Common myeloid progenitor, CD34-positive (primary cell): ENCODE measurements around the gene SYT8.

Experiments
- CTCF ChIA-PET: fragments of 350-600 bp; sonication (Branson Sonifier 250); formaldehyde crosslinking; loops from one replicate; lab custom pipeline; 2021; ENCODE audit warnings: antibody characterized with exemption; lab: Charles Lee
- POLR2A ChIA-PET: fragments of 350-600 bp; sonication (Branson Sonifier 250); formaldehyde crosslinking; loops from one replicate; lab custom pipeline; 2021; ENCODE audit warnings: antibody characterized with exemption; lab: Charles Lee
- DNase-seq, 3 donors: peaks; one replicate each; pipeline versions ENCODE4 v3.0.0 to v3.0.0-alpha.2; 2013
- H3K27ac ChIP-seq, 2 experiments: 1 replicate in 1 of 2; 2 replicates in 1 of 2; pipeline ENCODE4 v1.7.0; 2013; ENCODE audit warnings: inconsistent platforms in 2 of 2, low read length in 2 of 2, mild to moderate bottlenecking in 2 of 2, low read depth in 1 of 2, moderate library complexity in 1 of 2; ENCODE audit not compliant: severe bottlenecking in 2 of 2, insufficient read depth in 1 of 2, poor library complexity in 1 of 2
- H3K27me3 ChIP-seq, 5 experiments: replicated peaks in 2 of 5; 1 replicate in 3 of 5; 2 replicates in 2 of 5; pipeline versions ENCODE4 v1.6.1 to v1.7.0; 2013; ENCODE audit warnings: low read length in 4 of 5, mild to moderate bottlenecking in 2 of 5, moderate library complexity in 2 of 5, inconsistent platforms in 1 of 5; ENCODE audit not compliant: insufficient read depth in 5 of 5, control insufficient read depth in 4 of 5
- H3K36me3 ChIP-seq, 4 experiments: 1 replicate in 2 of 4; 2 replicates in 2 of 4; pipeline versions ENCODE4 v1.6.1 to v1.7.0; 2013; ENCODE audit warnings: low read length in 3 of 4, control low read depth in 1 of 4, mild to moderate bottlenecking in 1 of 4; ENCODE audit not compliant: control insufficient read depth in 4 of 4, insufficient read depth in 4 of 4
- H3K4me1 ChIP-seq, 4 experiments: 1 replicate in 3 of 4; 2 replicates in 1 of 4; pipeline versions ENCODE4 v1.6.1 to v1.7.1; 2013; ENCODE audit warnings: low read length in 3 of 4, mild to moderate bottlenecking in 3 of 4, control low read depth in 1 of 4, inconsistent platforms in 1 of 4, moderate library complexity in 1 of 4; ENCODE audit not compliant: control insufficient read depth in 4 of 4, insufficient read depth in 4 of 4; ENCODE audit errors: control extremely low read depth in 1 of 4
- H3K4me3 ChIP-seq, 7 experiments: 1 replicate in 4 of 7; 2 replicates in 3 of 7; pipeline versions ENCODE4 v1.5.1 to v1.7.0; 2013; ENCODE audit warnings: mild to moderate bottlenecking in 7 of 7, low read length in 6 of 7, moderate library complexity in 6 of 7, inconsistent platforms in 2 of 7, low read depth in 2 of 7, control low read depth in 1 of 7; ENCODE audit not compliant: insufficient read depth in 4 of 7, control insufficient read depth in 1 of 7; ENCODE audit errors: extremely low read depth in 1 of 7
- H3K9me3 ChIP-seq, 5 experiments: 1 replicate in 4 of 5; 2 replicates in 1 of 5; pipeline versions ENCODE4 v1.6.1 to v1.7.1; 2013; ENCODE audit warnings: low read length in 4 of 5, mild to moderate bottlenecking in 2 of 5, inconsistent platforms in 1 of 5, low read depth in 1 of 5, moderate library complexity in 1 of 5; ENCODE audit not compliant: control insufficient read depth in 4 of 5, insufficient read depth in 2 of 5; ENCODE audit errors: control extremely low read depth in 1 of 5
- WGBS: methylation state at CpG from one replicate; pipeline ENCODE4 v1.1.5; 2013; ENCODE audit not compliant: insufficient coverage; 5-methylcytosine and 5-hydroxymethylcytosine counted together

SYT8 gene

DNA sequence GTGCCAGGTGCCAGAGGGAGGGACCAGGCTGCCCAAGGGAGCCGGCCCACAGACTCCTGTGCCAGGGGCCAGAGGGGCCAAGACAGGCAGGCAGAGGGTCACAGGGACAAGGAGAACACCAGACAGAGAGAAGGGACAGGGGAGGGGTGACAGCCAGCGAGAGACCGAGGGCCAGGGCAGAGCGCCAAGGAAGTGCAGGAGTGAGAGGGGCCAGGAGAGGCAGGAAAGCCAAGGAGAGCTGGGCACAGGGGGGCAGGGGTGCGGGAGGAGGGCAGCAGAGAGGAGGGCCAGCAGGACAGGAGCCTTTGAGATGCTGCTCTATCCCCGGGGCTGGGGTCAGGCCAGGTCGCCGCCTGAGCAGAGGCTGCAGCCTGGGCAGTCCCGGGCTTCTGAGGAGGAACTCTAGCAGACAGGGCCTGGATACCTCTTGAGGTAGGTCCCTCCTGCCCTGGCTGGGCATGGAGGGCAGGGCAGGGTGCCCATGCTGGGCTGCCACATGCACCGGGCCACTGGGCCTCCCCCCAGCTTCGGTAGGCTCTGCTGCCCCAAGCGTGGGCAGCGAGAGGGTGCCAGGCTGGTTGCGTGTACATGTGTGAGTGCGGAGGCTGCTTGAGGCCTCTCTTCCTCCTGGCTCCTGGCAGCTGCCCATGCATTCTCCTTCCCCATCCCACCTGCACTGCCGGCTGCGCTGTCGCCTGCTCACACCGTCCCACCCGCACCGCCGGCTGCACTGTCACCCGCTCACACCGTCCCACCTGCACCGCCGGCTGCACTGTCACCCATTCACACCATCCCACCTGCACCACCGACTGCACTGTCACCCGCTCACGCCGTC is 30.3 kb downstream of the SYT8 start:
- H3K27ac ChIP-seq = no peak overlapping the region
- POLR2A ChIA-PET = no interaction called here
- 90% methylated on average over 22 of the region's 30 CpGs for WGBS
- H3K36me3 ChIP-seq = peaks cover 0 to 17% (median 6%) of the 10 kb centered on the region in 4 experiments
- H3K27me3 ChIP-seq = no peaks in the 10 kb centered on the region
- no peaks in the 10 kb centered on the region for H3K9me3 ChIP-seq
- DNase-seq = no peak
- CTCF ChIA-PET = interaction anchor here (1.4 kb wide), 1 partner anchor 17 kb away, joined by 3 read pairs; no protein-coding TSS in a partner anchor
- H3K4me3 ChIP-seq = no peak overlapping the region
- H3K4me1 ChIP-seq = peaks cover 0 to 19% (median 14%) of the 10 kb centered on the region in 4 experiments

DNA sequence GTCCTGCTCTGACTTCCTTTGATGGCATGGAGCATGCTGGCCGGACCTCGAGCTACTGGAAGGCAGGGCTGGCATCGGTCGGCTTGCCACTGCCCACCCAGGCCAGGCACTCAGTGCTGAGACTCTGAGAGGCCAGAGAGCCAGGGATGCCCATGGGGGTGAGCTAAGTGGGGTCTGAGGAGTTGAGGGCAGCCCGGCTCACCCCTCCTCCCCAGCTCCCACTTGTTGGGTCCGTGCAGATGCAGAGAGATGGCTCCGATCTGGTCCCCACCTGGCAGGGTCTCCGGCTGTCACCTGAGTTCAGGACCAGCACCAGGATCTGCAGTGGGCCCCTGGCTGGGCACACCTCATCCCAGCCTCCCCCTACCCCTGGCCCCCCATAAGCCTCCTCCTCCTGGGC is 31.4 kb downstream of the SYT8 start:
- Histone ChIP-seq H3K36me3 (peaks cover 0 to 17% (median 6%) of the 10 kb centered on the region in 4 experiments), H3K9me3 (no peaks in the 10 kb centered on the region), H3K4me1 (peaks cover 0 to 21% (median 14%) of the 10 kb centered on the region in 4 experiments), H3K27me3 (no peaks in the 10 kb centered on the region), H3K4me3 (no peak overlapping the region), H3K27ac (no peak overlapping the region)
- ChIA-PET POLR2A (interaction anchor here (0.6 kb wide), 1 partner anchor 1967 kb away, joined by 3 read pairs; no protein-coding TSS in a partner anchor), CTCF (interaction anchor here (0.7 to 2.1 kb wide), 3 partner anchors 16 to 133 kb away, joined by 3 to 10 read pairs (median 3); no protein-coding TSS in a partner anchor)
- DNase-seq = no peak
- WGBS = 91% methylated on average over 6 of the region's 8 CpGs

DNA sequence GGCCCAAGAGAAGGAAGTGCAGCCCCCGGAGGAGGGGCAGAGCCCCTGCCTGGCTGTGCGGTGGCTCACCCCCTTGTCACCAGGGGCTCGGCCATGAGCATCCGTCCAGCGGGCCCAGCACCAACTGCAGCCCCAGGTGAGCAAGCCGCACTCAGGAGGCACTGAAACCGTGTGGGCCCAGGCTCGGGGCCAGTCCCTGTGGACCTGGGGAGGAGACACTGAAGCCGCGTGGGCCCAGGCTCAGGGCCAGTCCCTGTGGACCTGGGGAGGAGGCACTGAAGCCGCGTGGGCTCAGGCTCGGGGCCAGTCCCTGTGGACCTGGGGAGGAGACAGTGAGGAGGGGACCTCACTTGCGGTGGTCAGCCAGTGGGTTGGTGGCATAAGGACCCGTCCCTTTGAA is 32.0 kb downstream of the SYT8 start:
- ChIA-PET CTCF (interaction anchor here (1.1 to 2.1 kb wide), 3 partner anchors 15 to 84 kb away, joined by 3 to 10 read pairs (median 3); no protein-coding TSS in a partner anchor), POLR2A (no interaction called here)
- peaks cover 0 to 17% (median 6%) of the 10 kb centered on the region in 4 experiments for H3K36me3 ChIP-seq

DNA sequence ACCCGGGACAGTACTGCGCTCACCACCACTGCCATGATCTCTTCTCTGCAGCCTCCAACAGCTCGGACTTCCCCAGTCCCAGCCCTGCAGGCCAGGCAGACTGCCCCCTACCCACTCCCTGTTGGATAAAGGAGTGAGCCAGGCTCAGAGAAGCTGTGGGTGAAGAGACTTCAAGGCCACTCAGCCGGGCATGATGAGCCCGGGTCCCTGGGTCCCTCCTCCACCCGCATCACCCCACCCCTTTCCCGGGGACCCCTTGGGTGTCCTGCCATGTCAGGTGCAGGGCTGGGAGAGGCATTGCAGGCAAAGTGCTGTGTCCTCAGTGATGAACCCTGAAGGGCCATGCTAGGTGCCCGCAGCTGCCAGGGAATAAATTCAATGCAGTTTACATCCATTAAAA is 32.6 kb downstream of the SYT8 start:
- CTCF ChIA-PET = interaction anchor here (1.5 to 2.1 kb wide), 2 partner anchors 15 to 17 kb away, joined by 3 to 10 read pairs; no protein-coding TSS in a partner anchor
- Histone ChIP-seq H3K36me3 (peaks cover 0 to 16% (median 6%) of the 10 kb centered on the region in 4 experiments), H3K4me1 (peaks cover 0 to 21% (median 14%) of the 10 kb centered on the region in 4 experiments), H3K27me3 (no peaks in the 10 kb centered on the region), H3K9me3 (no peaks in the 10 kb centered on the region), H3K4me3 (no peak overlapping the region), H3K27ac (no peak overlapping the region)
- 97% methylated on average over 4 of the region's 8 CpGs for WGBS
- POLR2A ChIA-PET = no interaction called here
- DNase-seq = no peak

More for the DNA sequence above, 32.0 kb downstream of the SYT8 start:
- 95% methylated on average over 13 of the region's 15 CpGs for WGBS
- Histone ChIP-seq H3K27me3 (no peaks in the 10 kb centered on the region), H3K4me3 (no peak overlapping the region), H3K4me1 (peaks cover 0 to 21% (median 14%) of the 10 kb centered on the region in 4 experiments), H3K27ac (no peak overlapping the region), H3K9me3 (no peaks in the 10 kb centered on the region)
- no peak for DNase-seq

DNA sequence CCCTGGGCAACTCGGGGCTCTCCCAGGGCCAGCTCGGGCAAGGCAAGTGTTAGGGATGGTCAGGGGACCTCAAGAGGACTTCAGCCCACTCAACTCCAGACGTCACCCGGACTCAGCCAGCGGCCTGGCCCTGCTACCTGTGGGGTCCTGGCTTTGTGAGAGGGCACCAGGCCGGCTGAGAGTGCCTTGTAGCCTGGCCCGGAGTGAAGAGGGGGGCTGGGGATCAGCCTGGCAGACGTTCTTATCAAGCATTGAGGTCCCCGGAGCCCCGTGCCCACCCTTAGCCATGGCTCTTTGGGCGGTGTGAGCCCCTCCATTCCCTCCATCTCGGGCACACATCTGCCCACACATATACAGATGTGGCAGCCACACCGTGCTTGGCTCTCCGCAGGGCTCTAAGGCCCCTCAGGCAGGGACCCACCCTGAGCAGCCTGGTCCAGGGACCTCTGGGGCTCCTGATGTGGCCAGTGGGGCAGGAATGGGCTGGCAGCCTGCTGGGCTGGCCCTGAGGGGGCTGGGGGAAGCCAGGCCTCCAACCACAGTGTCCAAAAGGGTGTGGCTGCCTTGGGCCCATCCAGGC is 33.4 kb downstream of the SYT8 start:
- no peaks in the 10 kb centered on the region for H3K27me3 ChIP-seq
- H3K4me3 ChIP-seq = no peak overlapping the region
- peaks cover 0 to 11% (median 5%) of the 10 kb centered on the region in 4 experiments for H3K36me3 ChIP-seq
- ChIA-PET CTCF (interaction anchor here (0.7 to 1.5 kb wide), 2 partner anchors 18 to 34 kb away, joined by 3 read pairs; no protein-coding TSS in a partner anchor), POLR2A (no interaction called here)
- no peak for DNase-seq
- peaks cover 0 to 22% (median 16%) of the 10 kb centered on the region in 4 experiments for H3K4me1 ChIP-seq
- no peaks in the 10 kb centered on the region for H3K9me3 ChIP-seq
- H3K27ac ChIP-seq = no peak overlapping the region
- WGBS = 96% methylated on average over 6 of the region's 14 CpGs

DNA sequence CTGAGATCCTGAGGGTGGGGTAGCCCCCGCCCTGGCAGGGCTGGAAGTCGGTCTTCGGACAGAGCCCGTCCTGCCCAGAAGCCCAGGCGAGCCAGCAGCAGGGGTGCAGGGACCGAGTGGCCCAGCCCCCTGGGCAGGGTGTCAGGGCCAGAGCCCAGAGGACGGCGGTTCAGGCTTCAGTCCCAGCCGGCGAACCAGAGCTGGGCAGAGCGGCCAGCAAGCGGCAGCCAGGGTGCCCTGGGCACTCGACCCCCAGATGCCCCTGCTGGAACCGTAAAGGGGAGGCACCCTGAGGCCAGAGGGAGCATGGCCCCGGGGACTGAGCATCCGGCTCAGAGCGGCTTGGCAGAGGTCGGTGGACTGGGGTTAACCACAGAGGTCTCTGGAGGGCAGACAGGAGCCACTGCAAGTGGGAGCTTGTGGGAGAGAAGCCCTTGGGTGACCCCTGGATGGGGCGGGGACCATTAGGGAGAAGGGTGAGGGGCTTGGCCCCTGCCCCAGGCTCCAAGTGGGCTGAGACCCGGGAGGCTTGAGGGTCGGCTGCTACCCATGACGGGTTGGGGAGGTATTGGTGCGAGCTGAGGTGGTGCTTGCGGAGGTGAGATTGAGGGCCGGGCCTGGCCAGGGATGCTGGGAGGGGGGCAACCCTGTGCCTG is 34.0 kb downstream of the SYT8 start:
- Histone ChIP-seq H3K27ac (no peak overlapping the region), H3K4me1 (peaks cover 0 to 16% (median 11%) of the 10 kb centered on the region in 4 experiments), H3K9me3 (no peaks in the 10 kb centered on the region), H3K27me3 (no peaks in the 10 kb centered on the region), H3K36me3 (peaks cover 0 to 11% (median 4%) of the 10 kb centered on the region in 4 experiments), H3K4me3 (no peak overlapping the region)
- ChIA-PET POLR2A (interaction anchor here (0.7 kb wide), 1 partner anchor 124 kb away, joined by 3 read pairs; no protein-coding TSS in a partner anchor), CTCF (interaction anchor here (0.7 kb wide), 1 partner anchor 35 kb away, joined by 3 read pairs; no protein-coding TSS in a partner anchor)
- no peak for DNase-seq
- 88% methylated on average over 22 of the region's 25 CpGs for WGBS
